ENCODE data around the gene NPDC1.

The NPDC1 gene

DNA sequence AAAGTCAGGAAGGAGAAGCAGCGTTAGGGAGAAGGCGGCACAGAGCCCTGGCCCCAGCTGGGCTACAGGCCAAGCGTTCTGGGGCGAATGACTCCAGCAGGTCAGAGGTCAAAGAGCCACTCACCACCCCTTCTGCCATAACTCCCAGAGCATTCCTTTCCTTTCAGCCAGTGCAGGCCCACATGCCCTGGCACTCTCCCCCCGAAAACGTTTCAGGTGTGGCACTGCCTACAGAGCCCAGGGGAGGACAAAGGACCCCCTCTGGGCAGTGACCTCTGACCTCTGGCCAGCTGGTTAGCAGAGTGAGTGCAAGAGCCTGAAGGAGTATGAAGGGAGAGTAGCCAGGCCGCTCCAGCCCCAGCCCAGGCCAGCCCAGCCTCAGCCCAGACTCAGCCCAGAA lies 22.8 kb downstream of the NPDC1 start:
- DNase-seq = no peak

DNA sequence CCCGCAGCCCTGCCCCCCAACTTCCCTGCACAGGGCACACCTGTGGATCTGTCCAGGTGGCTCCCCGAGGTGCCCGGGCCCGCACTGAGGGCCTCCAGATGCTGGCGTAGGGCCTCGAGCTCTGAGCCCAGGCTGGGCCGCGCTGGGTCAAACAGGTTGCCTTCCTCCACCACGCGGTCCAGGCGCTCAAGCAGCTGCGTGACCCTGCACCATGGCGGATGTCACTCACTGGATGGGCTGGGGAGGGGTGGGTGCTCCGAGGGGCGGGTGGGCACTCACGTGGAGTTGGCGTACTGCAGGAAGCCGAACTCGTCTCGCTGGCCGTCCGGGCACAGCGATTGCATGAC lies 23.3 kb downstream of the NPDC1 start:
- no peak for DNase-seq

DNA sequence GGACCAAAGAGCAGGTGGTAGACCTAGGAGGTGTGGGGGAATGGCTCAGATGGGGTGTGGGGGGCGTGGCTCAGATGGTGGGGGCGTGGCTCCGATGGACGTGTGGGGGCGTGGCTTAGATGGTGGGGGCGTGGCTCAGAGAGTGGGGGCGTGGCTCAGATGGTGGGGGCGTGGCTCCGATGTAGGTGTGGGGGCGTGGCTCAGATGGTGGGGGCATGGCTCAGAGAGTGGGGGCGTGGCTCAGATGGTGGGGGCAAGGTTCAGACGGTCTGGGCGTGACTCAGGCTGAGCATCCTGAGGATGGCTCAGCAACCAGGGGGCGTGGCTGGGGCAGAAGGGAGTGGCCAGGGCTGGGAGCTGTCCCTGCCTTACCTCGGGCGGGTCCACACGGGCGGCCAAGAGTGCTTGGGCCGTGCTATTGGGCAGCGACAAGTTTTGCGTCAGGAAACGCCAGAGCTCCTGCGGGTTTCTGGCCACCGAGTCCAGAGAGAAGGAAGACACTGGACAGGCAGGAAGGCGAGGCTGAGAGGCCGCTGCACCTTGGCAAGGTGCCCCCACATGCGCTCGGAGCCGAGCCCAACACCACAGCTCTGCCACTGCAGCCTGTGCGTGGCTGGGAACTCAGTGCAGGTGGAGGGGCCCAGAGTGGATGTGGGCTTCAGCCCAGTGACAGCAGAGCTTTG lies 23.9 kb downstream of the NPDC1 start:
- DNase-seq = peak; percentile 73

DNA sequence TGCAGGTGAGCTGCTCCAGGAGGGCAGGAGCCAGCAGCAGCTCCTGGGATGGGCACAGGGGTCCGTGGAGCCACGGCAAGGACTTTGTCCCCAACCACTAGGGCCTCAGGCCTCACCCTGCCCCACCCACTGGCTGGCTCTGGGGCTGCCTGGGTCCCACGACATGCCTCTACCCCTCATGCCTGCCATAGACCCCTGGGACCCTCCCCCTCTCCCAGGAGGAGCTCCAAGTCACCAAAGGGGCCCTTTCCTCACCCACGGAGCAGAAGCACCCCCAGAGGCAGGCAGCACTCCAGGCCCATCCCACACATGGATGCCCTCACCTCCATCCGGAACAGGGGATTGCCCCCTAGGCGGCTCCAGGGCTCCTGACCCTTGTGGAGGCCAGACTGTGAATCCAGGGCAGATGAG lies 24.4 kb downstream of the NPDC1 start:
- DNase-seq = no peak

DNA sequence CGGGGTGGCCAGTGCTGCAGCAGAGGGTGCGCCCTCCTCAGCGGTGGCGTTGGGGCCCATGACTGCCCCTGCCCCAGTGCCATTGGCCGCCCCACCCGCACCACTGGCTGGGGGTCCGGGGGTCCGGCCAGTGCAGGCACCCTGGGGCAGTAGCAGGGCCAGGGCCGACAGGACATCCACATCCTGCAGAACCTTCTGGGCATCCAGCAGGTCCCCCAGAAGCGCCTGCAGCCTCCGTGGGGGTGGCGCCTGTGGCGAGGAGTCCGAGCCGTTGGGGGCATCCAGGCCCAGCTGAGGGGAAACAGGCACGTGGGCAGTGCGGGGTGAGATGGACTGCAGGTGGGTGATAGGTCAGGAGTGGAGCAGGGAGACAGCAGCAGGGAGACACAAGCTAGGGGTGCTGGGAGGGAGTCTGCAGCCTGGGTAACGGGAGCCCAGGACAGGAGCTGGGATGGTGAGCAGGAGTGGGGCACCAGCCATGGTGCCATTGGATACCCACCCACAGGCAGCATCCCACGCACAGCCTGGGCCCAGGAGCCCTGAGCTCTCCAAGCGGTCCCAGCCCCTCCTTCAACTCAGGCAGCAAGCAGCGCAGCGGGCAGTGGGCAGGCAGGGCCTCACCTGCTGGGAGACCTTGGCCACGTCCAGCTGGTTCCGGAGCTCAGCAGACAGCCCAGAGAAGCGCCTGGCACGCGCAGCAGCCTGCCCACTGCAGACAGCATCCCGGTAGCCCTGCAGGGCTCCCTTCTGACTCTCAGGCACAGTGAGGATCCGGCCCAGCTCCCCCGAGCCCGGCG lies 25.0 kb downstream of the NPDC1 start:
- DNase-seq = no peak

DNA sequence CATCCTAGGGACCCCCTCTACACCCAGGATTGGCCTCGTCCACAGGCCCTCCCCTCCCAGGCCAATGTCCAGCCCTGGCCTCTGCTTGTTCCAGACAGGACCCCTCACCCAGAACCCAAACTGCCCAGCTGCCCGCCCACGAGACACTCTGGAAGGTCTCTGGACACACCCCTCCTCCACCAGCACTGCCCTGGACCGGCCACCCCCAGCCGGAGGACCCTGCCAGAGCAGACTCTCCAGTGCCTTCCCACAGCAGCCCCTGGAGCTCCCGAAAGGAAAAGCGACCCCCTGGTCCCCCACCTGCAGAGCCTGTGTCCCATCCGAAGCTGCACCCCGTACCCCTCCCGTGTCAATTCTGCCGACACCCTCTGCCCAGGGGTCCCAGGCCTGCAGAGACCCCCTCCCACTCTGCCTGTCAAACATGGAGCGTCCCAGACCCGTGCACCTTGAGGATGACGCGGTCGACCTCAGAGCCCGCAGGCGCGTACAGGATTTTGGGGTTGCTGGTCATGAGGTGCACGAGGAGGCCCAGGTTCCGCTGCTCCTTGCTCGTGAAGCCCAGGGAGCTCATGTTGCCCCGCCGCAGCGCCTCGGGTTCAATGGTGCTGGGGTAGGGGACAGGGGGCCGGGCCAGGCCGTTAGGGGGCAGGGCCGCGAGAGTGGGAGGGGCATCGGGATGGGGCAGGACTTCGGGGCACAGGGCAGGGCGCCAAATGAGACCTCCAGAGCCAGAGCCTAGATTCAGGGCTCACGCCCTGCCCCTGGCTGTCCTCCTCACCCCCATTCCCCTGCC lies 25.9 kb downstream of the NPDC1 start:
- DNase-seq = no peak

DNA sequence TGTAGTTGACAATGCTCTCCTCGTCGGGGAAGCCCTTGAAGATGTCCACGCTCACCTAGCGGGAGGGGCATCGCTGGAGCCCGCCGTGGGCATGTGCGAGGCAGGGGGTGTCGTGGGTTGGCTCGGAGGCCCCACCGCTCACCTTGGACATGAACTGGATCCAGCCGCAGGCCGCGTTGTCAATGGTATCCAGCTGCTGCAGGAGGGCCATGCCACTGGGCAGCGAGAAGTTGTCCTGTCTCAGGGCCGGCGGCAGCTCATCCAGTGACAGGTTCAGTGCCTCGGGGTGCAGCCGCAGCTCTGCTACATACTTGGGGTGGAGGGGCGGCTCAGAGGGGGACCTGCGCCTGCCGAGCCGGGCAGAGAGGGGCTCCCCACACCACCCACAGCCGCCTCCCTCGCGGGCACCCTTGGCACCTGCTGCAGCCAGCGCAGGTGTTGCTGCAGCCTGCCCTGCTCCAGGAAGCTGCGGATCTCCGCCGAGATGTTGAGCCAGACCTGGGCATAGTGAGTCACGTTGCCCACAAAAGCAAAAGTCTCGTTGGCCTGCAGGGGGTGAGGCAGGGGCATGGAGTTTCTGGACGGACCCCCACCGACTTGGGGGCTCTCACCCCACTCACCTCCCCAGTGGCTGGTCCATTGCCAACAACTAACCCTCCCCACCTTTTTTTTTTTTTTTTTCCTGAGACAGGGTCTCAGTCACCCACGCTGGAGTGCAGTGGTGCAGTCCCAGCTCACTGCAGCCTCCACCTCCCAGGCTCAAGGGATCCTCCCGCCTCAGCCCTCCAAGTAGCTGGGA lies 27.0 kb downstream of the NPDC1 start:
- no peak for DNase-seq

DNA sequence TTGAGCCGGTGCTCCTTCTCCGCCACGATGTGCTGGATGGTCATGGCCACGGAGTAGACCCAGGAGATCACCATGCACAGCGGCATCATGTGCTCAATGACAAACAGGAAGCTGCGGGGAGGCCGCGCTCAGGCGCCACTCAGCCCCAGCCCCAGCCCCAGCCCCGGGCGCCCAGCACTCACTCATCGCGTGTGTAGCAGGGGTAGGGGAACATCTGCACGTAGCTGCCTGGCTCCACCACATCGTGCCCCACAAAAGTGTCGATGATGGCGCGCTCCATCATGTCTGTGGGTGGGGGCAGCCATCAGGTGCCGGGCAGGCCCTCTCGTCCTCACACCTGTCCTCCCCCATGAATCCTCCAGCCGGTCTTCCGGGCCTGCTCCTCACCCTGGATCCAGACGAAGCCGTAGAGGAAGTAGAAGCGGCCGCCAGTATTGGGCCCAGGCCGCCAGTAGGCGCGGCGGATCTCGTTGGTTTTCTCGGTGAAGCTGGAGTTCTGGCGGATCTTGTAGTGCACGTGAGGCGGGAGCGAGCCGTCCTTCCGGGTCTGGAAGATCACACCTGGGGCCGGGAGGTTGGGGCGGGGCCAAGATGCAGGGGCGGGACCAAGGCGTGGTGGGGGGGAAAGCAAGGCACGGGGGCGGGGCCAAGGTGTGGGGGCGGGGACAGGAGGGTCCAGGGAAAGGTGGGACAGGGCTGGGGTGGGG lies 28.0 kb downstream of the NPDC1 start:
- DNase-seq = no peak

DNA sequence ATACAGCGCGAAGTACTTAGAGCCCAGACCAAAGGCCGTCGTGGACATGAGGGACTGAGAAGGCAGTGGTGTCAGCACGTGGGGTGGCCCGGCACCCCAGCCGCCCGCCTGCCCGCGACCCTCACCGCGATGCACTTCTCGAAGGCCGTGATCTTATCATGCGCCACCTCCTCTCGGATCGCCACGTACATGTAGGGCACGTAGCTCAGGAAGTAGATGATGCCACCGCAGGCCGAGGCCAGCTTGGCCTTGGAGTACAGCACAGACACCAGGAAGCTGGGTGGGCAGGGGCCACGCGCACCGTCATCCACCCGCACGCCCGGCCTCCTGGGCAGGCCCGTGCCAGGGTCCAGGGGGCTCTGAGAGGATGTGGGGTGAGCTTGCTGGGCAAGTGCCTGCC lies 28.9 kb downstream of the NPDC1 start:
- no peak for DNase-seq

DNA sequence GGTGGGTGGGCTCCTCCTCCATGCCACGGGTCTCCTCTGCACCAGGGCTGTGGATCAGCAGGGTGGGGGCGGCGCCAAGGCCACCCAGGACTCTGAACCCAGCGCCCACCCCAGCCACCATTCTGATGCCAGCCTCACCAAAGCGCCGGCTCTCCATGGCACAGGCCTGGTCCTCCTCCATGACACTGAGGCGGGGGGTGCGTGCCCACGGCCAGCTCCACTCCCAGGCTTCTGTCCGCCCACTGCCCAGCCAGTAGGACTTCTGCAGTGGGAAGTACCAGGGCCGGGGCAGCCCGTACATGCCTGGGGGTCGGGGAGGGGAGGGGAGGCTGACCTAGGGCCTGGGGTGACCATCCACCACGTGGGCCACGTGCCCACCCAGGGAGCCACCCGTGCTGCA lies 29.5 kb downstream of the NPDC1 start:
- DNase-seq = no peak

DNA sequence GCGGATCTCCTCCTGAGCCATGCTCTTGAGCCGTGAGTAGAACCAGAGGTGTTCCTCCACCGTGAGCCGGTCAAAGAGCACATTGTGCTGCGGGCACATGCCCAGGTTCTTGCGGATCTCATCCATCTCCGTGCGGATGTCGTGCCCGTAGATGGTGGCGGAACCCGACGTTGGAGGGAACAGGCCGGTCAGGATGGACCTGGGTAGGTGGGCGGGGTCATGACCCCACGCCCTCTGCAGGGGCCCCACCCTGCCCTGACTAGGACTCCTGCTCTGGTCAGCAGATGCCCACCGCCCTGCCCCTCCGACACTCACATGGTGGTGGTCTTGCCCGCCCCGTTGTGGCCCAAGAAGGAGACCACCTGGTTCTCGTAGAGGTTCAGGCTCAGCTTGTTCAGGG lies 30.0 kb downstream of the NPDC1 start:
- no peak for DNase-seq

DNA sequence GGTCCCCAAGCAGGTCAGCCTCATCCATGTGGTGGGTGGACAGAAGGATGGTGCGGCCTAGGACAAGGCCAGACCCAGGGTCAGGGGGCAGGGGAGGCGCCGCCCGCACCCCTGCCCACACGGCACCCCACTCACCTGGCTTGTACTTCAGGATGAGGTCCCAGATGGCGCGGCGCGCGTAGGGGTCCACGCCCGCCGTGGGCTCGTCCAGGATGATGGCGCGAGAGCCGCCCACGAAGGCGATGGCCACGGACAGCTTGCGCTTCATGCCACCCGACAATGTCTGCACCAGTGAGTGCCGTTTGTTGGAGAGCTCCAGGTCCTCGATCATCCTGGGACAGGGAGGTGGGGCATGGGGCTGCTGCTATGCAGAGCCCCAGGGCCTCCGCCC lies 30.4 kb downstream of the NPDC1 start:
- no peak for DNase-seq

DNA sequence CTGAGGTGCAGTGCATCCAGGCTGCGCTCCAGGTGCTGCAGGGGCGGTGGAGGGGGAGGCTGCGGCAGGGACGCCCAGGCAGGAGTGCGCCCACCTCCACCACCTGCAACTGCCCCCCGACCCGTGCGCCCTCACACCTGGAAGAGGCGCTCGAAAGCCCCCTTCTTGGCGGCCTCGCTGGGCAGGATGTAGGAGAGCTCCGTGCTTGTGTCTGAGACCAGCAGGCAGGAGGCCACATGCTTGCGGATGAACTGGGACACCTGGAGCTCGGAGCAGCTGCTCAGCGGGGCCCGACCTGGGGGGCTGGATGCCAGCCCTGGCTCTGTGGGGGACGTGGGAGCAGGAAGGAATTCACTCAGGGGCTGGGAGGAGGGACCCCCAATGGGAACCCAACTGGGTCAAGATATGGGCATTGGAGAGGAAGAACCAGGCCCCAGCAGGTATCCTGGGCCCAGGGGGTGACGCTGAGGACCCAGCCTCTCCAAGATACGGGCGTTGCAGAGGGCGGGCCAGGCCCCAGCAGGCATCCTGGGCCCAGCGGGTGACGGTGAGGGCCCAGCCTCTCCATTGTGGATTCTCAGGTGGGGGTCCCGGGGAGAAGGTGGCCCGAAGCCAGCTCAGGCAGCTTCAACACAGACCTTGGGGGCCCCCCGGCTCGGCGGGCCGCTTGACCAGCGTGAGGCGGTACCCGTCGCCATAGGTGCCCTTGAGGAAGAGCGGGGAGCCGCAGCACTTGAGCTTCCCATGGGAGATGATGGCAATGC lies 31.0 kb downstream of the NPDC1 start:
- DNase-seq = no peak

DNA sequence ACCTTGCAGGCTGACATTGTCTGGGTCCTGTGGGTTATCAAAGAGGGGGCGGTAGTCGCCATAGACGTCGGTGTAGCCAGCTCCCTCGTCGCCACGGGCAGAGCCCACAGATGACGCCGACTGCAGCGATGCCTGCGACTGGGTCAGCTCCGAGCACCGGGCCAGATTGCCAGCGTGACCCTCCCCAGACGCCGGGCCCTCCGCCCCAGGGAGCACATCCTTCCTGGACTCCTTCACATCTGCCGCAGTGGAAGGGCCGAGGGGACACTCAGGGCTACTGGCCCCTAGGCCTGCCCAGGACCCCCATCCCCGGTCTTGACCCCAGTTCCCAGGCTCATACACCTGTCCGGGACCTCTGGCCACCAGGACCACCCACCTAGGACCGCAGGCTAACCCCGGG lies 31.8 kb downstream of the NPDC1 start:
- no peak for DNase-seq

DNA sequence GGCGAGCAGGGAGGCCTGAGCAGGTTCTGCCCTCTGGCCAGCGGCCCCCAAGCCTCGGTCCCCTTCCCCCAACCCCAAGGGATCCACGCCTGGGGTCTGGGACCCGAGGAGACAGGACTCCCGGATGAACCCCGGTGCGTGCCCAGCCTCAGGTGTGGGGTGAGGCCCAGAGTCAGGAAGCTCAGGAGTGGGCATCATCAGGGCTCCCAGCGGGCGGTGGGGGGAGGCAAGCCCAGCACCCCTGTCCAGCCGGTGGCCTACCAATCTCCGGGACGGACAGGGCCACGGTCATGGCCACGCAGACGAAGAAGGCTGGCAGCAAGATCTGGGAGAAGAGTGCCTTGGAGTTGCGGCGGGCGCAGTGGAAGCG lies 32.4 kb downstream of the NPDC1 start:
- no peak for DNase-seq

DNA sequence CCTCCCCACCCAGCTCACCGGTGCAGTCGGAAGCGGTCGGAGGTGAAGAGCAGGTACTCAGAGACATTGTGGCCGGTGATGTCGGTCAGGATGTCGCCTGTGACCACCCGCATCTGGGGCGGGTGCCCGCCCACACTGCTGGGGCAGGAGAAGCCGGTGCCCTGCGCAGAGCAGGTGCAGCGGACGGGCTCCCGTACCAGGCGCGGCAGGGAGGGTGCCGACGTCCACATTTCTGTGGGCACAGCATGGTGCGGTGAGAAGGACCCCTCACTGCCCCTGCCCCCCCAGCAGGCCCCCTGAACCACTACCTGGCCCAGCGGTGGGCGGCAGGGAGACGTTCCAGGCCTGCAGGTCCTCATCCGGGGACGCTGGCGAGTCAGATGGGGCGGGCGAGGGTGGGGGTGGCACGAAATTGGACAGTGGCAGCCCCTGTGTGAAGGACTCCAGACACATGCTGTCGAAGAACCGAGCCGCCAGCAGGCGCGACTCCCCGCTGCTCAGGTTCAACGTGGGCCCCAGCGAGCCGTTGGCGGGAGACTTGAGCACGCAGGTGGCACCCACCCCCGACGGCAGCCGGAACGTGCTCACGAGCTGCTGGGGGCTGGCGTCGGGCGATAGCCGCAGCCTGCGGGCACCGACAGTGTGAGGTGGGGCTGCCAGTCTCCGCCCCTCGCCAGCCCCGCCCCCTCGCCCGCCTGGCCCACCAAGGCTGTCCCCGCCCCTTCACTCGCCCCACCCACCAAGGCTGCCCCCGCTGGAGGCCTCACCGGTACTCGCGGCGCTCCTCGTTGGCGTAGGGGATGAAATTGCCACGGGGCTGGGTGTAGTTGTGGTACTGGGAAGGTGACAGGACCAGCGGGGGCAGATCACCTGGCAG lies 33.0 kb downstream of the NPDC1 start:
- peak; percentile 18 for DNase-seq

DNA sequence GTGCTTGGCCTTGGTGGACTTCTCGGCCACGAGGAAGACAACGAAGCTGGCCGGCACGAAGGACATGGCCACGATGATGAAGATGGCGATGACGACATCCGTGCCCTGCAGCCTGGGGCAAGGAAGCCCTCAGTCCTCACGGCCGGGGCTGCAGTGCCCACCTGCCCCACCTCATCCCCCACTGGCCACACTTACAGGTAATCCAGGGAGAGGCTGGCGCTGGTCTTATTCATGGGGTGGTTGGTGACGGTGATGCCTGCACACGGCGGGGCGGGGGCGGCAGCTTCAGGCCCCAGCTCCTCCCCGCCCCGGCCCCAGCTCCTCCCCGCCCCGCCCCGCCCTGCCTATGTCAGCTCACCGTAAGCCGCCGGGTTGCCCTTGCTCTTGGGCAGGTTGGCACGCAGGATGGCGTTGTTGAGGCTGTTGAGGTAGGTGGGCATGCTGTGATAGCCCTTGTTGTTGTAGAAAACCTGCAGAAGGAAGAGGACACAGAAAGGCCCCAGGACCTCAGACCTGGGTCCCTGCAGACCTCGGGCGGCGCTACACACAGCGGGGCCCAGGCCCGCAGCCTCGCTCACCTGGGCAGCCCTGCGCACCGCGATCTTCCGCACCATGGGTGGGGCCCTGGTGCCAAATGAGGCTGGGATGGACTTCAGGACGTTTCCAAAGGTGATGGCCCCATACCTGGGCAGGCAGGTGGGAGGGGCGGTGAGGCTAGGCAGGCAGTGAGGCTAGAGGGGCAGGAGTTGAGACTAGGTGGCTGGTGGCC lies 33.9 kb downstream of the NPDC1 start:
- DNase-seq = no peak

DNA sequence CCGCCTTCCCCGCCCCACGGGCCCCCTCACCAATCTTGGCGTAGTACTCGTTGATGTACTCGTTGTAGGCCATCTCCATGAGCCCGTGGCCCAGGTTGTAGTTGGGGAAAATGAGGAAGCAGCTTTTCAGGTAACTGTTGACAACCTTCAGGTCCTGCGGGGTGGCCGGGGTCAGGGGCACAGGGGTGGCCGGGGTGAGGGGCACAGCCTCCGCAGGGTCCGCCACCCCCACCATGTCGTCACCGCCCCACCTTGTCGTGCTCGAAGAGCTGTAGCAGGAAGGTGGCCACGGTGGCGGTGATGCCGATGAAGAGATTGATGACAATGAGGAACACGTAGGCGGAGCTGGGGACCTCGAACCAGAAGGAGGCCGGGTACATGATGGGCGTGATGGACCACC lies 34.8 kb downstream of the NPDC1 start:
- DNase-seq = no peak

DNA sequence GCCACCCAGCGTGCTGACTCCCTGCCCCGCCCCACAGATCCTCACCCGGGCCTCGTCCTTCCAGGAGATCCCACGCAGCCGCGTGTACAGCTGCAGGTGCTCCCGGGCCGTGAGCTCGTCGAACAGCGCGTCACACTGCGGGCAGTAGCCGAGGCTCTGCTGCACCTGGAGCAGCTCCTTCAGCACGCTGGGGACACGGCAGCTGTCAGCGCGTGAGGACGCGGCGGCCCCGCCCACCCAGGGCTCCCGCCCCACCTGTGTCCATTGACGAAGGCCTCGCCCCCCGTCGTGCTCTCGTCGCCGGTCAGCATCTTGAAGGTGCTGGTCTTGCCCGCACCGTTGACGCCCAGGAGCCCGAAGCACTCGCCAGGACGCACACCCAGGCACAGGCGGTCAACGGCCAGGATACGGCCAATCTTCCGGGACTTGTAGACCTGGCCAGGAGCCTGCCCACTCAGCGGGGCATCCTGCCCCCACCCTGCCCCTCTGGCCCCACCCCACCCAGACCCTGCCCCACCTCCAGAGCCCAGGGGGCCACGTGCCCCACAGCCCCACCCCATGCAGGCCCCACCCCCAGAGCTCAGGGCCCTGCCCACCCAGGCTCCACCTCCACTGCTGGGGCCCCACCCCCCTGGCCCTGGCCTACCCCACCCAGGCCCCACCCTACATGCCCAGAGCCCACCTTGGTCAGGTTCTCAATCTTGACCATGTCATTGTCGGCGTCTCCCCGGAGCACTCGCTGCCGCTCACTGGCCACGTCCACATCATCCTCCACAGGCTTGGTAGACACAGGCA lies 35.8 kb downstream of the NPDC1 start:
- no peak for DNase-seq

Measured in NCI-H82 (cell line).